ENCODE data around the gene EXOC2.

DNA sequence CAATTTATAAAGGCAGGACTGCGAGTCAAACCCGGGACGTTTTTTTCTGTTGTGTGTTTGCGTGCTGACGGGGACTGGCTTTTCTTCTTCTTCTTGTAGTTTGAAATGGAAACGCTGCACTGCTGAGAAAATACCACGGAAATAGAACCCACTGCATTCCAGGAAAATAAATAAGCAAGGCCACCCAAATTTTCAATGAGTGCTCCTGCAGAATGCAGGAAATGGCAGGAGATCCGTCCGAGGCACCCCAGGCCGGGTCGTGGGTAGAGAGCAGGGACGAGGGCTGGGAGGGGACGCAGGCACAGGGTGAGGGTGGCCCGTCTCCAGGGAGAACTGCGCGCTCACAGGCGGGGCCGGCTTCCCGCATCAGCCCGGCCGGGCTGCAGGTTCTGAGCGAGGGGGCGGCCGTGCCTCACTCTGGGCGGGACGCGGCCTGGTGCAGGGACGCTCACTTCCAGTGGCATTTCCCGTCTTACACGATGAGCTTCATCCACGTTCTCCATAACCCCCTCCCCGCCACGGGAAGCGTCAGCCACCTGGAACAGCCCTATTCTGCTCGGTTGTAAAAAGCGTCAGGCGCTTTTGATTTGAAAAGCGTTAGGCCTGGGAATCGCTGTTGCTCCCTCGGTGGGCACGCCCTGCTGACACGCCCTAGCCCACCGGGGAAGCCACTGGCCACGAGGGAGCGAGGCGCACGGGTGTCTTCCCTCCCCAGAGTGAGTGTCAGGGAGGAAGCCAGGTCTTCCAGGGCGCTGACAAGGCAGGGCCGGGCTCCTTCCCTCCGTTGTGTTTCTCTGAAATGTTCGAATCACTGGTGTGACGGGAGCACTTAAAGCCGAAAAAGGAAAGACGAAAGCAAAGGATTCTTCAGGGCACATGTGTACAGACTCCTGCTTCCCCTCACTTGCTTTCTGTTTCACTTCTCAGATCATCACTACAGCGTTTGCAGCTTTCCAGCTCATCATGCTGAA lies 17.9 kb upstream of the EXOC2 start:
- TF ChIP-seq POLR2A (IDR thresholded peaks at IDR 0.05; ENCODE audit: extremely low read depth, insufficient read length): no peak
- TF ChIP-seq, protein P1, sequence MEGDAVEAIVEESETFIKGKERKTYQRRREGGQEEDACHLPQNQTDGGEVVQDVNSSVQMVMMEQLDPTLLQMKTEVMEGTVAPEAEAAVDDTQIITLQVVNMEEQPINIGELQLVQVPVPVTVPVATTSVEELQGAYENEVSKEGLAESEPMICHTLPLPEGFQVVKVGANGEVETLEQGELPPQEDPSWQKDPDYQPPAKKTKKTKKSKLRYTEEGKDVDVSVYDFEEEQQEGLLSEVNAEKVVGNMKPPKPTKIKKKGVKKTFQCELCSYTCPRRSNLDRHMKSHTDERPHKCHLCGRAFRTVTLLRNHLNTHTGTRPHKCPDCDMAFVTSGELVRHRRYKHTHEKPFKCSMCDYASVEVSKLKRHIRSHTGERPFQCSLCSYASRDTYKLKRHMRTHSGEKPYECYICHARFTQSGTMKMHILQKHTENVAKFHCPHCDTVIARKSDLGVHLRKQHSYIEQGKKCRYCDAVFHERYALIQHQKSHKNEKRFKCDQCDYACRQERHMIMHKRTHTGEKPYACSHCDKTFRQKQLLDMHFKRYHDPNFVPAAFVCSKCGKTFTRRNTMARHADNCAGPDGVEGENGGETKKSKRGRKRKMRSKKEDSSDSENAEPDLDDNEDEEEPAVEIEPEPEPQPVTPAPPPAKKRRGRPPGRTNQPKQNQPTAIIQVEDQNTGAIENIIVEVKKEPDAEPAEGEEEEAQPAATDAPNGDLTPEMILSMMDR (IDR thresholded peaks at IDR 0.05; ENCODE audit: low read depth, low read length): no peak
- no peak for TF ChIP-seq MAX (IDR thresholded peaks at IDR 0.05; ENCODE audit: low read depth, low read length)
